ENCODE data around the gene GARS1. TPM values are rescaled to one million over a fixed set of nuclear protein-coding genes. Genes with fewer than 3 reads are reported as not detected.
"Not testable (repeated sequence)": the region's sequence is repeated elsewhere in the genome, so short reads cannot be mapped to it uniquely, and the experiment has no call there.

The GARS1 gene
- total RNA-seq, 2 experiments from 2014 or later: 185 to 189 TPM

- CTCF ChIA-PET: no interaction called here
- Mint-ChIP-seq H3K9me3 (ENCODE audit: insufficient read depth) (peaks cover 9% of the 10 kb centered on the region), H3K27me3 (ENCODE audit: low read depth) (no peaks in the 10 kb centered on the region), H3K4me1 (ENCODE audit: low read depth) (no peaks in the 10 kb centered on the region), H3K27ac (no peak overlapping the region), H3K36me3 (ENCODE audit: low read depth) (peaks cover 65% of the 10 kb centered on the region), H3K4me3 (no peak overlapping the region)
- DNase-seq (no peak), ATAC-seq (no peak)
- POLR2A ChIA-PET: no interaction called here
Observed at GRCh38 chr7:30575910-30576309, 18.8 kb upstream of the GARS1 start.

- Mint-ChIP-seq H3K9me3 (ENCODE audit: insufficient read depth) (no peaks in the 10 kb centered on the region), H3K4me3 (no peak overlapping the region), H3K27ac (no peak overlapping the region), H3K4me1 (ENCODE audit: low read depth) (no peaks in the 10 kb centered on the region), H3K36me3 (ENCODE audit: low read depth) (peaks cover 67% of the 10 kb centered on the region), H3K27me3 (ENCODE audit: low read depth) (no peaks in the 10 kb centered on the region)
- ChIA-PET CTCF (no interaction called here), POLR2A (no interaction called here)
- ATAC-seq (no peak), DNase-seq (no peak)
Observed at GRCh38 chr7:30583181-30583580, 11.5 kb upstream of the GARS1 start.

DNA sequence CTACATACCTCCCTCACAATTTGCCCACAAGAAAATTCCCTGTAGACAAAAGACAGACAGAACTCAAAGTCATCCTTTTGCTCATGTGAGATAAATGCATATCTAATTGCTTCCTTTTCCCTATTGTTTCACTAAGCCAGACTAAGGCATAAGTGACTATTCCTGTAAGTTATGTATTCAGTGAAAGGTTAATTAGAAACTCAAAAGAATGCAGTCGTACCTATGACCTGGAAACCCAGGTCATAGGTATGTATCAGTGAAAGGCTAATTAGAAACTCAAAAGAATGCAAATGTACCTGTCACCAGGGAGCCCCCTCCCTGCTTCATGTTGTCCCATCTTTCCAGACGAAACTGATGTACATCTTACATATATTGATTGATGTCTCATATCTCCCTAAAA, 10.3 kb upstream of the GARS1 start:
- DNase-seq: no peak
- no peak for ATAC-seq
- Mint-ChIP-seq H3K27me3 (ENCODE audit: low read depth) (no peaks in the 10 kb centered on the region), H3K4me3 (no peak overlapping the region), H3K4me1 (ENCODE audit: low read depth) (no peaks in the 10 kb centered on the region), H3K36me3 (ENCODE audit: low read depth) (peaks cover 62% of the 10 kb centered on the region), H3K9me3 (ENCODE audit: insufficient read depth) (no peaks in the 10 kb centered on the region), H3K27ac (no peak overlapping the region)
- ChIA-PET POLR2A (no interaction called here), CTCF (no interaction called here)

DNA sequence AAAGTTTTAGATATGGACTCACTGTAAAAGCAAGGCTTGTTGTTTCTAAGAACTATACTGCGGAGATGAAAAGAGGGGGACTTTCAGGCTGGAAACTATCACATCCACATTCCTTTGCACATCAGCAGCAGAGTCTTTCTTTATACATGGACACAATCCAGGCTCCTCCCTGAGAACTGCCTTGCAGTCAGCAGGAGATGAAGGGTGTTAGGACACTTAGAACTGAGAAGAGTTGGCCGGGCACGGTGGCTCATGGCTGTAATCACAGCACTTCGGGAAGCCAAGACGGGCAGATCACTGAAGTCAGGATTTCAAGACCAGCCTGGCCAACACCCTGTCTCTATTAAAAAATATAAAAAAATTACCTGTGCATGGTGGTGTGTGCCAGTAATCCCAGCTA, 9.7 kb upstream of the GARS1 start:
- peaks cover 63% of the 10 kb centered on the region for H3K36me3 Mint-ChIP-seq (ENCODE audit: low read depth)

DNA sequence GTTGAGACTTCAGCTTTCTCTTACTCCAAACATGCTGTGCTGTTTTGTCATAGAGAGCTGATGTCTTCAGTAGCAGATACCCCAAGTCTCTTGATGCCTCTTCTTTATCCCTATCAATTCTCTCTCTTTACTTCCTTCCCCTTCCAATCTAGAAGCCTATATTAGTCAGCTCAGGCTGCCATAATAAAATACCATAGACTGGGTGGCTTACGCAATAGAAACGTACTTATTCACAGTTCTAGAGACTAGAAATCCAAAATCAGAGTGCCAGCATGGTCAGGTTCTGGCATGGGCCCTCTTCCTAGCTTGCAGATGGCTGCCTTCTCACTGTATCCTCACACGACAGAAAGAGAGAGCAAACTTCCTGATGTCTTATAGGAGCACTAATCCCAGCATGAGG, 9.0 kb upstream of the GARS1 start:
- POLR2A ChIA-PET: interaction anchor here (1.1 kb wide), 1 partner anchor 8 kb away, joined by 3 read pairs; no protein-coding TSS in a partner anchor
- CTCF ChIA-PET: no interaction called here

More for the DNA sequence above, 9.7 kb upstream of the GARS1 start:
- ChIA-PET CTCF (no interaction called here), POLR2A (no interaction called here)
- Mint-ChIP-seq H3K27ac (no peak overlapping the region), H3K4me3 (no peak overlapping the region), H3K4me1 (ENCODE audit: low read depth) (no peaks in the 10 kb centered on the region), H3K9me3 (ENCODE audit: insufficient read depth) (no peaks in the 10 kb centered on the region), H3K27me3 (ENCODE audit: low read depth) (no peaks in the 10 kb centered on the region)
- no peak for ATAC-seq
- no peak for DNase-seq

DNA sequence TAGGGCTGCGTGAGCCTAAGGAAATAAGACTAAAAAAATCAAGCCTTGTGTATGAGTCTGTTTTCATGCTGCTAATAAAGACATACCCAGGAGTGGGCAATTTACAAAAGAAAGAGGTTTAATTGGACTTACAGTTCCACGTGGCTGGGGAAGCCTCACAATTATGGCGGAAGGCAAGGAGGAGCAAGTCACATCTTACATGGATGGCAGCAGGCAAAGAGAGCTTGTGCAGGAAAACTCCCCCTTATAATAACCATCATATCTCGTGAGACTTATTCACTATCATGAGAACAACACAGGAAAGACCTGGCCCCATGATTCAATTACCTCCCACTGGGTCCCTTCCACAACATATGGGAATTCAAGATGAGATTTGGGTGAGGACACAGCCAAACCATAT, 7.1 kb upstream of the GARS1 start:
- peaks cover 49% of the 10 kb centered on the region for H3K36me3 Mint-ChIP-seq (ENCODE audit: low read depth)
- CTCF ChIA-PET; H3K9me3 Mint-ChIP-seq (ENCODE audit: insufficient read depth); H3K27ac Mint-ChIP-seq; DNase-seq; H3K27me3 Mint-ChIP-seq (ENCODE audit: low read depth); H3K4me3 Mint-ChIP-seq; ATAC-seq; POLR2A ChIA-PET: not testable (repeated sequence)
- peaks cover 12% of the 10 kb centered on the region for H3K4me1 Mint-ChIP-seq (ENCODE audit: low read depth)

More for the DNA sequence above, 9.0 kb upstream of the GARS1 start:
- ATAC-seq (no peak), DNase-seq (no peak)
- Mint-ChIP-seq H3K36me3 (ENCODE audit: low read depth) (peaks cover 59% of the 10 kb centered on the region), H3K27ac (no peak overlapping the region), H3K9me3 (ENCODE audit: insufficient read depth) (no peaks in the 10 kb centered on the region), H3K4me1 (ENCODE audit: low read depth) (no peaks in the 10 kb centered on the region), H3K4me3 (no peak overlapping the region), H3K27me3 (ENCODE audit: low read depth) (no peaks in the 10 kb centered on the region)

DNA sequence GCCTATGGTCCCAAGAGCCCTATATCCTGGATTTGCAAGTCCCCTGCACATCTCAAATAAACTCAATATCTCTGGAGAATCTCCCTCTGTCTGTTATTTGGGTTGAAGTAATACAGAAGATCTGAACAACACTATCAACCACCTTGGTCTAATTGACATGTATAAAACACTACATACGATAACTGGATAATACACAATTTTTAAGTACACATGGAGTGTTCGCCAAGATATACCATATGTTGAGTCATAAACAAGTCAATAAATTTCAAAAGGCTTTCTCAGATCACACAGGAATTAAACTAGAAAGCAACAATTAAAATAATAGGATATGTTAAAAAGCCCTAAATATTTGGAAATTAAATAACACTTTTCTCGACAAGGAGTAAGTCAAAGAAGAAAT, 5.6 kb upstream of the GARS1 start:
- Mint-ChIP-seq H3K4me1 (ENCODE audit: low read depth) (peaks cover 24% of the 10 kb centered on the region), H3K27me3 (ENCODE audit: low read depth) (no peaks in the 10 kb centered on the region), H3K4me3 (no peak overlapping the region), H3K36me3 (ENCODE audit: low read depth) (peaks cover 37% of the 10 kb centered on the region), H3K9me3 (ENCODE audit: insufficient read depth) (no peaks in the 10 kb centered on the region), H3K27ac (no peak overlapping the region)
- ATAC-seq (no peak), DNase-seq (no peak)
- CTCF ChIA-PET: no interaction called here
- POLR2A ChIA-PET: no interaction called here

DNA sequence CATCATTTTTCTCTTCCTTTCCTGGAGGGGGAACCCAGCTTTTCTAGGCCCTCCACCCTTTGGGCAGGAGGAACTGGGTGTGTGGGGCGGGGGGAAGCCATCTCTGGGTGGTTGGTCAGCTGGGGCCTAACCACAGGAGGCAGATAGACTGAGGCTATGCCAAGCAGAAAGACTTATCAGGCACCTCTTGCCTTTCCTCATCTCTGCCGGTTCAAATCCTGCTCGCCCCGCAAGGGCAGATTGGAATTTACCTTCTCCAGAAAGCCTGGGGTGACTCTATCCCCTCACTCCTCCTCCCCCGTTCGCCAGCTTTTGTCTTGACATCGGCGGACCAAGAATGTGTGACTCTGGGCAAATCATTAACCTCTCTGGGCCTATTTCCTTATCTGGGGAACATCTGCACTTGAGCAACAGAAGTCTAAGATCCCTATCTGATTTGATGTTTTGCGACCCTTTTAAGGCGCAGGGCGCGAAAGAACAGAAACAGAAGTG, 584 bp upstream of the GARS1 start:
- CTCF ChIA-PET: interaction anchor here (0.8 to 1.7 kb wide), 5 partner anchors 30 to 146 kb away, joined by 3 to 10 read pairs (median 3); no protein-coding TSS in a partner anchor
- ATAC-seq (peak; percentile 25), DNase-seq (peak; percentile 54)
- POLR2A ChIA-PET: interaction anchor here (0.7 to 1.5 kb wide), 11 partner anchors 8 to 458 kb away, joined by 3 to 6 read pairs (median 3); no protein-coding TSS in a partner anchor
- H3K27ac Mint-ChIP-seq: peak overlapping the region; percentile 99
- H3K36me3 Mint-ChIP-seq (ENCODE audit: low read depth): peaks cover 49% of the 10 kb centered on the region
- no peaks in the 10 kb centered on the region for H3K27me3 Mint-ChIP-seq (ENCODE audit: low read depth)
- H3K4me1 Mint-ChIP-seq (ENCODE audit: low read depth): peaks cover 50% of the 10 kb centered on the region
- no peaks in the 10 kb centered on the region for H3K9me3 Mint-ChIP-seq (ENCODE audit: insufficient read depth)
- H3K4me3 Mint-ChIP-seq: peak overlapping the region; percentile 90

DNA sequence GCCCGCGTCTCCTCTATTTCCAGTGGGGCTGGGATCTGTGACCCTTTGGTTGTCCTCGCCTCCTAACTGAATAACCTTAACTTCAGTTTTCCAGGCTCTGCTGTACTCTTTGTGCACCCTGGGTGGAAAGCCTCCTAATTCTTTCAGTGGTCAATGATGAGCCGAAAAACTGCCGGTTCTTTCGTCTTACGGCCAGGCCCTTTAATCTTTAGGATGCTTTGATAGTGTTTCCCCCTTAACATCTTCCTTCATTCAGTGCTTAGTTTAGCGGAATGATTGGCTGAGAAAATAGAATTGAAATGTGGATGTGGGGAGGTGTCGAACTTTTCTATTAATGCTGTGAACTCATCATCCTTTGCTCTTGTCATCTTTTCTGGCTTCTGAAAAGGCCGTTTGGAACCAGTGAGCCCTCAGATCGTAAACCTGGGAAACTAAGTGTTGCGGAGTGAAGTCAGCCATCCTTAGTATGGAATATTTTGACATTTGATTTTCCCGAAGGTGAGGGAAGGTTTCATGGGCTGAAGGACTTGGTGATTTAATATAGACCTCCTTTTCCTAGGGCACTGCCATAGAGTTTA, 847 bp downstream of the GARS1 start:
- POLR2A ChIA-PET: interaction anchor here (0.6 to 1.0 kb wide), 2 partner anchors 145 to 265 kb away, joined by 3 to 4 read pairs; no protein-coding TSS in a partner anchor
- ATAC-seq: no peak
- H3K27ac Mint-ChIP-seq: peak overlapping the region; percentile 99
- CTCF ChIA-PET: interaction anchor here (2.3 kb wide), 1 partner anchor 144 kb away, joined by 10 read pairs; no protein-coding TSS in a partner anchor
- H3K36me3 Mint-ChIP-seq (ENCODE audit: low read depth): peaks cover 53% of the 10 kb centered on the region
- no peak for DNase-seq
- H3K9me3 Mint-ChIP-seq (ENCODE audit: insufficient read depth): no peaks in the 10 kb centered on the region
- H3K4me3 Mint-ChIP-seq: peak overlapping the region; percentile 90
- H3K27me3 Mint-ChIP-seq (ENCODE audit: low read depth): no peaks in the 10 kb centered on the region
- H3K4me1 Mint-ChIP-seq (ENCODE audit: low read depth): peaks cover 51% of the 10 kb centered on the region

DNA sequence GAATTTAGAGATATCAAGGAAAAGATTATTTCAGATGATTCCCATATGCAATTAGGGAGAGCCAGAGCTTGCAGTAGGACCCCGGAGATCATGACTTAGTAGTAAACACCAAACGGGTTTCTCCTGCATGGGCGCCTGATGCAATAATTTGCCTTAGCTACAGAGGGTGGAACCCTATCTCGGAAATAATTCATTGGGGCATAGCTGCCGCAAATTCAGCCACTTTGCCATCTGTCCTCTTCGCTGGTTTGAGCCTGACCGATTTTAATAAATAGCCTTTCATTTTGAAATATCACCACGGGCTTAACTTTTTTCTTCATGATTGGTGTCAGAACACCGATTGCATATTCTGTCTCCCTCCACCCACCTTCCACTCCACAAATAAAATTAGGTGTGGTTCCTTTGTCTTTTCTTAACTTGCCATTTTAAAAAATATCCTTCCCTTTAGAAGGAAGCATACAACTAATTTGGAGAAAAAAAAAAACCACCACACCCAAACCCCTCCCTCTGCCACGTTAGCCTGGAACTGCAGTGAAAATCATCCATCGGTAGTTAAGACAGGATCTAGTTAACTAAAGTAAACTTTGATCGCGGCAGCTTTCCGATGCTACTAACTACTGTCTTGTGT, 1.4 kb downstream of the GARS1 start:
- CTCF ChIA-PET: interaction anchor here (0.6 to 2.3 kb wide), 3 partner anchors 10 to 144 kb away, joined by 3 to 10 read pairs (median 3); no protein-coding TSS in a partner anchor
- DNase-seq: peak; percentile 25
- no peak for ATAC-seq
- no peaks in the 10 kb centered on the region for H3K9me3 Mint-ChIP-seq (ENCODE audit: insufficient read depth)
- peak overlapping the region; percentile 99 for H3K27ac Mint-ChIP-seq
- peak overlapping the region; percentile 90 for H3K4me3 Mint-ChIP-seq
- H3K4me1 Mint-ChIP-seq (ENCODE audit: low read depth): peaks cover 49% of the 10 kb centered on the region
- peaks cover 59% of the 10 kb centered on the region for H3K36me3 Mint-ChIP-seq (ENCODE audit: low read depth)
- POLR2A ChIA-PET: interaction anchor here (0.5 to 1.0 kb wide), 3 partner anchors 144 to 665 kb away, joined by 3 to 4 read pairs (median 3); no protein-coding TSS in a partner anchor
- H3K27me3 Mint-ChIP-seq (ENCODE audit: low read depth): no peaks in the 10 kb centered on the region

DNA sequence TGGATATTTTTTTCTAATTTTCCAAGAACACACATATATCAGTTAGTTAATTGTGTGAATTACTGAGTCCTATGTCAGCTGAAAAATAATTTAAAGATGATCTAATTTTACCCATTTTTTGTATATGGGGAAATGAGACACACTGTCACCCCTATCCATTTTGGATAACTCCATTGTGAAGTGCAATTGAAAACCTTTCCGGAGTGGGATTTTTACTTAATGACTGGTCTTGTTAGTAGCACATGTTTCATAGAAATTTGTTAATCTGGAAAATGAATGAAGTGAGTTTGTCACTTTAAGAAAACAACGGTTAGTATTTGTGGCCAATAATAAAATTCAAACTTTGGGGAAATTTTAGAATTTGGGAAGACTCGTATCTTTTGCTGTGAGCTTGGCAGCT, 2.0 kb downstream of the GARS1 start:
- DNase-seq (no peak), ATAC-seq (no peak)
- peaks cover 45% of the 10 kb centered on the region for H3K4me1 Mint-ChIP-seq (ENCODE audit: low read depth)
- peak overlapping the region; percentile 99 for H3K27ac Mint-ChIP-seq
- ChIA-PET CTCF (interaction anchor here (0.9 to 2.3 kb wide), 2 partner anchors 9 to 143 kb away, joined by 3 to 10 read pairs; no protein-coding TSS in a partner anchor), POLR2A (interaction anchor here (0.5 to 0.8 kb wide), 2 partner anchors 130 to 666 kb away, joined by 3 to 4 read pairs; no protein-coding TSS in a partner anchor)
- no peaks in the 10 kb centered on the region for H3K9me3 Mint-ChIP-seq (ENCODE audit: insufficient read depth)
- H3K4me3 Mint-ChIP-seq: peak overlapping the region; percentile 90
- H3K27me3 Mint-ChIP-seq (ENCODE audit: low read depth): no peaks in the 10 kb centered on the region
- H3K36me3 Mint-ChIP-seq (ENCODE audit: low read depth): peaks cover 65% of the 10 kb centered on the region

Measured in activated CD8-positive, alpha-beta T cell treated with anti-CD3 and anti-CD28 coated beads, Interleukin-2, amount 10 ng/mL, durations not matched to agents 7 days and 5 days (primary cell).